Measurements from ENCODE around the gene ZMYND10.

DNA sequence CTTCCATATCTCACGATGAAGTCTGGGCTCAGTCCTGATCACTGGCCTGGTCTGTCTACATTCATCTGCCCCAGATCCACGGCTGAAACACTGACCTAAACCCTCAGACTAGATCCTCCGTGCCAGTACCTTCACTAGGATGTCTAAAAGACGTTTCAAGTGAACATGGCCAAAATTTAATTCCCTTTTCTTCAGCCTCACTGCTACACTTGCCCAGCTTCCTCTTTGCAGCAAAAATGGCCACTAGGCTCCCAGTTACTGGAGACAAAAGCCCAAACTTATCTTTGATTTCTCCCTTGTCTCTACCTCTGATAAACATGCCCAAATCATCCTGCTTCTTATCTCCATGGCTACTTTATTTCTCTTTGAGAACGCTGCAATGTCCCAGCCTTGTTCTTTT, 6.6 kb downstream of the ZMYND10 start:
- TF ChIP-seq, protein P1, sequence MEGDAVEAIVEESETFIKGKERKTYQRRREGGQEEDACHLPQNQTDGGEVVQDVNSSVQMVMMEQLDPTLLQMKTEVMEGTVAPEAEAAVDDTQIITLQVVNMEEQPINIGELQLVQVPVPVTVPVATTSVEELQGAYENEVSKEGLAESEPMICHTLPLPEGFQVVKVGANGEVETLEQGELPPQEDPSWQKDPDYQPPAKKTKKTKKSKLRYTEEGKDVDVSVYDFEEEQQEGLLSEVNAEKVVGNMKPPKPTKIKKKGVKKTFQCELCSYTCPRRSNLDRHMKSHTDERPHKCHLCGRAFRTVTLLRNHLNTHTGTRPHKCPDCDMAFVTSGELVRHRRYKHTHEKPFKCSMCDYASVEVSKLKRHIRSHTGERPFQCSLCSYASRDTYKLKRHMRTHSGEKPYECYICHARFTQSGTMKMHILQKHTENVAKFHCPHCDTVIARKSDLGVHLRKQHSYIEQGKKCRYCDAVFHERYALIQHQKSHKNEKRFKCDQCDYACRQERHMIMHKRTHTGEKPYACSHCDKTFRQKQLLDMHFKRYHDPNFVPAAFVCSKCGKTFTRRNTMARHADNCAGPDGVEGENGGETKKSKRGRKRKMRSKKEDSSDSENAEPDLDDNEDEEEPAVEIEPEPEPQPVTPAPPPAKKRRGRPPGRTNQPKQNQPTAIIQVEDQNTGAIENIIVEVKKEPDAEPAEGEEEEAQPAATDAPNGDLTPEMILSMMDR (conservative IDR thresholded peaks at IDR 0.05; ENCODE audit: low read length): no peak
- TF ChIP-seq EZH2phosphoT487 (IDR thresholded peaks at IDR 0.05; ENCODE audit: borderline replicate concordance): no peak
